ENCODE data around the gene COL4A2. TPM values are rescaled to one million over a fixed set of nuclear protein-coding genes. Genes with fewer than 3 reads are reported as not detected.

The COL4A2 gene
- total RNA-seq, 1 donor from 2014 or later: 60.9 TPM

DNA sequence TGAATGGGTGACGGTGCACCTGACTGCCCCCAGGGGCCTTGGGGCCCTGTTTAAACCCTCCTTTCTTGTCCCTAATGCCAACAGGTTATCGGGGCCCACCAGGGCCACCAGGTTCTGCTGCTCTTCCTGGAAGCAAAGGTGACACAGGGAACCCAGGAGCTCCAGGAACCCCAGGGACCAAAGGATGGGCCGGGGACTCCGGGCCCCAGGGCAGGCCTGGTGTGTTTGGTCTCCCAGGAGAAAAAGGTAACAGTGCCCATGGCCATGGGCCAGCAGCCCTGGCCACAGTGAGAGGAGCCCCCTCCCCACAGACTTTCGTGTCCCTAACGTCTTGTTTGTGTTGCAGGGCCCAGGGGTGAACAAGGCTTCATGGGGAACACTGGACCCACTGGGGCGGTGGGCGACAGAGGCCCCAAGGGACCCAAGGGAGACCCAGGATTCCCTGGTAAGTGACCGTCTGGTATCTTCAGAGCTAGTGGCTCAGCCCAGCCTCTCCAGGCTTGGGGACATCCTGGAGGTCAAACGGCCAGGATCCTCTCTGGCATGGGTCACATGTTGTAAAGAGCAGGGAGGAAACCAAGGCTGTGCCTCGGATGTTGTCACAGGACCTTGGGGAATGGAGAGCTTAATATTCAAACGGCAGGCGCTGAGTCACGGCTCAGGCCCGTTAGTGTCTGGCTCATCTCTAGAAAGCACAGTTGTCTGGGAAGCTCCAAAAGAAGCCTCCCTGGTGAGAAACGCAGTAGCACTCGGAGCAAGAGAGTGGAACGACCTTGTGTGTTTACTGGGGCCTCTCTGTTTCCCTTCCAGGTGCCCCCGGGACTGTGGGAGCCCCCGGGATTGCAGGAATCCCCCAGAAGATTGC lies 196.2 kb downstream of the COL4A2 start:
- Mint-ChIP-seq H3K27me3 (ENCODE audit: unreplicated experiment) (peaks cover 5% of the 10 kb centered on the region), H3K4me3 (ENCODE audit: unreplicated experiment) (no peak overlapping the region)

DNA sequence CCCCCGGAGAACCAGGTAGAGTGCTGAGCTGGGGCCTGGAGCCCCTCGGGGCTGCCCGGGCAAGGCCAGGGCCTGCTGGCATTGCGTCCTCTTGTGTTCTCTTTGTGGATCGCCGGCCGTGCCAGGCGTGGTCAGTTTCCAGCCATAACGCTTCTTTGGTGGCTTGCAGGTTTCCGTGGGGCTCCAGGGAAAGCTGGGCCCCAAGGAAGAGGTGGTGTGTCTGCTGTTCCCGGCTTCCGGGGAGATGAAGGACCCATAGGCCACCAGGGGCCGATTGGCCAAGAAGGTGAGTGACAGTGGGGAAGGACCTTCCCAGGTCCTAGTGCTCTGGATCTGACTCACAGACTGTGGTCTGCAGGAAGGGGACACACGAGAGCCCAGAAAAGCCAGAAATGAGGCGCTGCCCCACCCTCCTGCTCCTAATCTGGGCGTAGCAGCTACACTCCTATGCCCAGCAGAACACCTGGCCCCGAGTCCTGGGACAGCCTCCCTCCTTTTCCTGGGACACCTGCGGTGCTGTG lies 197.0 kb downstream of the COL4A2 start:
- Mint-ChIP-seq H3K4me3 (ENCODE audit: unreplicated experiment) (no peak overlapping the region), H3K27me3 (ENCODE audit: unreplicated experiment) (peaks cover 4% of the 10 kb centered on the region), H3K4me1 (ENCODE audit: low read depth, unreplicated experiment) (peaks cover 21% of the 10 kb centered on the region), H3K36me3 (ENCODE audit: unreplicated experiment) (peaks cover 5% of the 10 kb centered on the region), H3K9me3 (ENCODE audit: unreplicated experiment) (peaks cover 8% of the 10 kb centered on the region), H3K27ac (ENCODE audit: unreplicated experiment) (no peak overlapping the region)
- TF ChIP-seq, protein P1, sequence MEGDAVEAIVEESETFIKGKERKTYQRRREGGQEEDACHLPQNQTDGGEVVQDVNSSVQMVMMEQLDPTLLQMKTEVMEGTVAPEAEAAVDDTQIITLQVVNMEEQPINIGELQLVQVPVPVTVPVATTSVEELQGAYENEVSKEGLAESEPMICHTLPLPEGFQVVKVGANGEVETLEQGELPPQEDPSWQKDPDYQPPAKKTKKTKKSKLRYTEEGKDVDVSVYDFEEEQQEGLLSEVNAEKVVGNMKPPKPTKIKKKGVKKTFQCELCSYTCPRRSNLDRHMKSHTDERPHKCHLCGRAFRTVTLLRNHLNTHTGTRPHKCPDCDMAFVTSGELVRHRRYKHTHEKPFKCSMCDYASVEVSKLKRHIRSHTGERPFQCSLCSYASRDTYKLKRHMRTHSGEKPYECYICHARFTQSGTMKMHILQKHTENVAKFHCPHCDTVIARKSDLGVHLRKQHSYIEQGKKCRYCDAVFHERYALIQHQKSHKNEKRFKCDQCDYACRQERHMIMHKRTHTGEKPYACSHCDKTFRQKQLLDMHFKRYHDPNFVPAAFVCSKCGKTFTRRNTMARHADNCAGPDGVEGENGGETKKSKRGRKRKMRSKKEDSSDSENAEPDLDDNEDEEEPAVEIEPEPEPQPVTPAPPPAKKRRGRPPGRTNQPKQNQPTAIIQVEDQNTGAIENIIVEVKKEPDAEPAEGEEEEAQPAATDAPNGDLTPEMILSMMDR (IDR thresholded peaks at IDR 0.05; ENCODE audit: partially characterized antibody, unreplicated experiment): no peak
- no peak for DNase-seq

More for the DNA sequence above, 196.2 kb downstream of the COL4A2 start:
- DNase-seq: no peak
- H3K36me3 Mint-ChIP-seq (ENCODE audit: unreplicated experiment): peaks cover 9% of the 10 kb centered on the region
- H3K27ac Mint-ChIP-seq (ENCODE audit: unreplicated experiment): no peak overlapping the region
- TF ChIP-seq, protein P1 (IDR thresholded peaks at IDR 0.05; ENCODE audit: partially characterized antibody, unreplicated experiment): no peak
- peaks cover 25% of the 10 kb centered on the region for H3K4me1 Mint-ChIP-seq (ENCODE audit: low read depth, unreplicated experiment)
- peaks cover 8% of the 10 kb centered on the region for H3K9me3 Mint-ChIP-seq (ENCODE audit: unreplicated experiment)

DNA sequence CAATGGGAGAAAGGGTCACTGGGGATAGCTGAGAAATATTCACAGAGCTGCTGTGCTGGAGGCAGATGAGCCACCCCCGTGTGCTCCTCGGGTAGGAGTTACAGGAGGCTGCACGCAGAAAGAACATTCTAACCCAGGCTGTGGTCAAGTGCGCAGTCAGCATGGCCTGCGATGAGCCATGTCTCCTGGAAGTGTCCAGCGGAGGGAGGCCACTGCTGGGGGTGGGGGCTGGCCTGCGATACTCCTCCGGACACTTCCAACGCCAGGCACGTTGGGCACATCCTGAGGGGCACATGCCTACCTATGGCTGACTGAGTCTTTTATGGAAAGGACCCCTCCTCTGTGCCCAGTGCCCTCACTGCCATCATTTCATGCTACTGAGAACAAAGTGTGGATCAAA lies 198.5 kb downstream of the COL4A2 start:
- TF ChIP-seq, protein P1 (IDR thresholded peaks at IDR 0.05; ENCODE audit: partially characterized antibody, unreplicated experiment): no peak
- Mint-ChIP-seq H3K4me3 (ENCODE audit: unreplicated experiment) (no peak overlapping the region), H3K36me3 (ENCODE audit: unreplicated experiment) (no peaks in the 10 kb centered on the region), H3K4me1 (ENCODE audit: low read depth, unreplicated experiment) (peaks cover 11% of the 10 kb centered on the region), H3K9me3 (ENCODE audit: unreplicated experiment) (peaks cover 9% of the 10 kb centered on the region), H3K27ac (ENCODE audit: unreplicated experiment) (no peak overlapping the region), H3K27me3 (ENCODE audit: unreplicated experiment) (peaks cover 4% of the 10 kb centered on the region)
- DNase-seq: no peak

DNA sequence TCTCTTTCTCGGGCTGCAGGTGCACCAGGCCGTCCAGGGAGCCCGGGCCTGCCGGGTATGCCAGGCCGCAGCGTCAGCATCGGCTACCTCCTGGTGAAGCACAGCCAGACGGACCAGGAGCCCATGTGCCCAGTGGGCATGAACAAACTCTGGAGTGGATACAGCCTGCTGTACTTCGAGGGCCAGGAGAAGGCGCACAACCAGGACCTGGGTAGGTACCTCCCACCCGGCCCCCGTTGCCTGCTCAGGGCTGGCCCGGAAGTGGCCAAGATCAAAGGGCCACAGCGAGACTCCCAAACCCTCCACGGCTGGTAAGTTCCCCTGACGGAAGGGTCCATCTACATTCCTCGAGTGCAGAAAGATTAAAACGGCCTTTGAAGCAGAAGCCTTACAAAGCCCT lies 199.3 kb downstream of the COL4A2 start:
- H3K27me3 Mint-ChIP-seq (ENCODE audit: unreplicated experiment): peaks cover 5% of the 10 kb centered on the region
- no peak overlapping the region for H3K27ac Mint-ChIP-seq (ENCODE audit: unreplicated experiment)
- DNase-seq: no peak
- peaks cover 7% of the 10 kb centered on the region for H3K4me1 Mint-ChIP-seq (ENCODE audit: low read depth, unreplicated experiment)
- H3K36me3 Mint-ChIP-seq (ENCODE audit: unreplicated experiment): no peaks in the 10 kb centered on the region
- TF ChIP-seq, protein P1 (IDR thresholded peaks at IDR 0.05; ENCODE audit: partially characterized antibody, unreplicated experiment): no peak
- H3K9me3 Mint-ChIP-seq (ENCODE audit: unreplicated experiment): peaks cover 9% of the 10 kb centered on the region
- H3K4me3 Mint-ChIP-seq (ENCODE audit: unreplicated experiment): no peak overlapping the region
